ENCODE measurements around the gene ATG9A. TPM values are rescaled to one million over a fixed set of nuclear protein-coding genes. Genes with fewer than 3 reads are reported as not detected.

ATG9A gene
- total and polyA plus RNA-seq, 2 donors (not counting 3 experiments of a cell fraction or from before 2014, with no cell fraction given), result 65.5 to 95.0 TPM

GRCh38 chr2:219176818-219177551 lies 52.5 kb downstream of the ATG9A start, which contains the start of gene CNPPD1:
TSS of gene CNPPD1 (minus strand) at chr2:219176925. CDS start at chr2:219176828, 97 bp downstream.
- CTCF ChIA-PET, result interaction anchor here (0.6 to 3.4 kb wide), 11 partner anchors 17 to 594 kb away, joined by 3 to 18 read pairs (median 7); partner anchors contain the start of genes ABCB6, DNAJB2, NHEJ1 and ZFAND2B
- FAIRE-seq, result peak; percentile 74
- TSS peak; percentile 32 for BruUV-seq (replicated peaks)
- H3K36me3 ChIP-seq (ENCODE audit: control insufficient read depth in 2 of 2, extremely low read depth in 1 of 2, insufficient read depth in 2 of 2, low read length in 2 of 2), result peaks cover 14 to 34% of the 10 kb centered on the region in 2 experiments
- peak within 1 kb of the TSS; percentile 29 to 81 (median 67) for H3K4me3 ChIP-seq (replicated peaks in 1 of 3; ENCODE audit: insufficient read depth in 1 of 3, low read depth in 1 of 3, low read length in 3 of 3)
- no peaks in the 10 kb centered on the region for H3K9me3 ChIP-seq (replicated peaks; ENCODE audit: control insufficient read depth, insufficient read depth, low read length)
- TF ChIP-seq EZH2 (IDR thresholded peaks at IDR 0.05; ENCODE audit: borderline replicate concordance, low read depth, low read length, severe bottlenecking), result no peak
- TF ChIP-seq MAX (IDR thresholded peaks at IDR 0.05; ENCODE audit: insufficient read depth, insufficient read length), result peak; percentile 16
- peak; percentile 85 for TF ChIP-seq POLR2AphosphoS5 (IDR thresholded peaks at IDR 0.05; ENCODE audit: insufficient read depth, low read depth, low read length)
- peak in 1 of 2 donors; percentile 0 for TF ChIP-seq CTCF (IDR thresholded peaks at IDR 0.05; ENCODE audit: extremely low read depth in 1 of 2, insufficient read depth in 1 of 2, low read depth in 1 of 2, low read length in 2 of 2)
- H3K27ac ChIP-seq (ENCODE audit: insufficient read depth, low read depth, low read length), result peak within 1 kb of the TSS; percentile 62
- no peaks in the 10 kb centered on the region for H3K27me3 ChIP-seq (ENCODE audit: control insufficient read depth in 2 of 2, insufficient read depth in 2 of 2, low read length in 2 of 2)
- POLR2A ChIA-PET, result interaction anchor here (0.6 to 1.2 kb wide), 6 partner anchors 19 to 180 kb away, joined by 3 to 5 read pairs (median 3); partner anchors contain the start of genes ANKZF1 and ATG9A
- DNase-seq (ENCODE audit: low read depth, low spot score), result peak; percentile 83
- no peaks in the 10 kb centered on the region for H4K20me1 ChIP-seq (replicated peaks; ENCODE audit: control insufficient read depth, extremely low read depth, insufficient read depth, low read length)
- H2AFZ ChIP-seq (ENCODE audit: low read depth, low read length), result peak within 1 kb of the TSS; percentile 74
- H3K79me2 ChIP-seq (ENCODE audit: control insufficient read depth, insufficient read depth, low read length), result peaks cover 22% of the 10 kb centered on the region
- no peaks in the 10 kb centered on the region for H3K9me1 ChIP-seq (replicated peaks; ENCODE audit: control insufficient read depth, extremely low read depth, insufficient read depth, low read length)
- peak within 1 kb of the TSS; percentile 95 for H3K4me2 ChIP-seq (ENCODE audit: insufficient read depth, low read length)
- dilution Hi-C loops (cut with MboI; ENCODE audit: extremely low pct_ligation_motif_present, low sequenced_read_pairs), result no loop called here
- H3K4me1 ChIP-seq (ENCODE audit: control insufficient read depth, extremely low read depth, insufficient read depth, low read length), result peaks cover 18% of the 10 kb centered on the region
- intact Hi-C loops (cut with micrococcal nuclease), result loop anchor here (1.0 to 5.0 kb wide), 8 partner anchors 17 to 610 kb away; partner anchors contain the start of genes ANKZF1, ATG9A, CNOT9 and DNAJB2
- H3K9ac ChIP-seq (replicated peaks; ENCODE audit: extremely low read depth, insufficient read depth, low read length), result peak within 1 kb of the TSS; percentile 81

Data from endothelial cell of umbilical vein (primary cell).